ENCODE measurements around the gene STIMATE. TPM values are rescaled to one million over a fixed set of nuclear protein-coding genes. Genes with fewer than 3 reads are reported as not detected.

Gene STIMATE
- total RNA-seq, 6 experiments from 2014 or later, result 17.4 to 48.5 (median 33.8) TPM

GRCh38 chr3:52820736-52821135, 76.6 kb downstream of the STIMATE start:
- Histone ChIP-seq H3K36me3 (peaks cover 0 to 100% (median 56%) of the 10 kb centered on the region in 4 donors), H3K4me3 (no peak overlapping the region), H3K27me3 (no peaks in the 10 kb centered on the region), H3K9me3 (no peaks in the 10 kb centered on the region), H3K27ac (no peak overlapping the region), H3K4me1 (peaks cover 0 to 52% (median 10%) of the 10 kb centered on the region in 4 donors)
- 23% methylated on average over 5 of the region's 11 CpGs for WGBS (ENCODE audit: insufficient coverage, low coverage, low lambda C conversion rate, missing lambda C conversion rate)
- ATAC-seq, result peak; percentile 2 to 17 (median 10)
- TF ChIP-seq, protein P1, sequence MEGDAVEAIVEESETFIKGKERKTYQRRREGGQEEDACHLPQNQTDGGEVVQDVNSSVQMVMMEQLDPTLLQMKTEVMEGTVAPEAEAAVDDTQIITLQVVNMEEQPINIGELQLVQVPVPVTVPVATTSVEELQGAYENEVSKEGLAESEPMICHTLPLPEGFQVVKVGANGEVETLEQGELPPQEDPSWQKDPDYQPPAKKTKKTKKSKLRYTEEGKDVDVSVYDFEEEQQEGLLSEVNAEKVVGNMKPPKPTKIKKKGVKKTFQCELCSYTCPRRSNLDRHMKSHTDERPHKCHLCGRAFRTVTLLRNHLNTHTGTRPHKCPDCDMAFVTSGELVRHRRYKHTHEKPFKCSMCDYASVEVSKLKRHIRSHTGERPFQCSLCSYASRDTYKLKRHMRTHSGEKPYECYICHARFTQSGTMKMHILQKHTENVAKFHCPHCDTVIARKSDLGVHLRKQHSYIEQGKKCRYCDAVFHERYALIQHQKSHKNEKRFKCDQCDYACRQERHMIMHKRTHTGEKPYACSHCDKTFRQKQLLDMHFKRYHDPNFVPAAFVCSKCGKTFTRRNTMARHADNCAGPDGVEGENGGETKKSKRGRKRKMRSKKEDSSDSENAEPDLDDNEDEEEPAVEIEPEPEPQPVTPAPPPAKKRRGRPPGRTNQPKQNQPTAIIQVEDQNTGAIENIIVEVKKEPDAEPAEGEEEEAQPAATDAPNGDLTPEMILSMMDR (IDR thresholded peaks at IDR 0.05), result peak; percentile 31 to 53 (median 38)
- TF ChIP-seq POLR2A (IDR thresholded peaks at IDR 0.05), result no peak
- intact Hi-C loops (cut with DNase I), result no loop called here
- DNase-seq, result no peak

GRCh38 chr3:52819936-52820335, 77.4 kb downstream of the STIMATE start:
- no peaks in the 10 kb centered on the region for H3K27me3 ChIP-seq
- TF ChIP-seq POLR2A (IDR thresholded peaks at IDR 0.05), result no peak
- TF ChIP-seq, protein P1 (IDR thresholded peaks at IDR 0.05), result no peak
- no peaks in the 10 kb centered on the region for H3K9me3 ChIP-seq
- ATAC-seq (no peak), DNase-seq (no peak)
- intact Hi-C loops (cut with DNase I), result no loop called here
- peaks cover 0 to 50% (median 6%) of the 10 kb centered on the region in 4 donors for H3K4me1 ChIP-seq
- H3K36me3 ChIP-seq, result peaks cover 0 to 100% (median 53%) of the 10 kb centered on the region in 4 donors
- no CpG with 5 or more reads among the region's 2 CpGs for WGBS (ENCODE audit: insufficient coverage, low coverage, low lambda C conversion rate, missing lambda C conversion rate)
- peak overlapping the region in 1 of 3 donors; percentile 3 for H3K27ac ChIP-seq
- H3K4me3 ChIP-seq, result no peak overlapping the region

GRCh38 chr3:52817860-52818259, 79.5 kb downstream of the STIMATE start:
- peaks cover 0 to 83% (median 42%) of the 10 kb centered on the region in 4 donors for H3K36me3 ChIP-seq
- peaks cover 0 to 52% (median 12%) of the 10 kb centered on the region in 4 donors for H3K4me1 ChIP-seq
- peak; percentile 0 to 3 (median 1) for ATAC-seq
- no peak overlapping the region for H3K4me3 ChIP-seq
- DNase-seq, result no peak
- no peaks in the 10 kb centered on the region for H3K27me3 ChIP-seq
- 48% methylated on average over 2 of the region's 7 CpGs for WGBS (ENCODE audit: insufficient coverage, low coverage, low lambda C conversion rate, missing lambda C conversion rate)
- H3K9me3 ChIP-seq, result no peaks in the 10 kb centered on the region
- TF ChIP-seq POLR2A (IDR thresholded peaks at IDR 0.05), result peak; percentile 18
- TF ChIP-seq, protein P1 (IDR thresholded peaks at IDR 0.05), result no peak
- H3K27ac ChIP-seq, result no peak overlapping the region
- intact Hi-C loops (cut with DNase I), result no loop called here

- H3K4me3 ChIP-seq, result no peak overlapping the region
Measured at GRCh38 chr3:52817221-52817620, 80.1 kb downstream of the STIMATE start.

More at GRCh38 chr3:52817221-52817620, 80.1 kb downstream of the STIMATE start:
- Histone ChIP-seq H3K27me3 (no peaks in the 10 kb centered on the region), H3K9me3 (no peaks in the 10 kb centered on the region), H3K27ac (no peak overlapping the region), H3K36me3 (peaks cover 0 to 76% (median 38%) of the 10 kb centered on the region in 4 donors), H3K4me1 (peaks cover 0 to 57% (median 15%) of the 10 kb centered on the region in 4 donors)
- 92% methylated on average over 8 of the region's 10 CpGs for WGBS (ENCODE audit: insufficient coverage, low coverage, low lambda C conversion rate, missing lambda C conversion rate)
- intact Hi-C loops (cut with DNase I), result no loop called here
- TF ChIP-seq, protein P1 (IDR thresholded peaks at IDR 0.05), result no peak
- no peak for TF ChIP-seq POLR2A (IDR thresholded peaks at IDR 0.05)
- no peak for DNase-seq
- peak in 1 of 4 donors; percentile 0 for ATAC-seq
